H1 (cell line): ENCODE measurements around the gene ZNF610. TPM values are rescaled to one million over a fixed set of nuclear protein-coding genes. Genes with fewer than 3 reads are reported as not detected.

ENCODE experiments used
- CTCF ChIA-PET: fragments of 300-600 bp; sonication (Branson Sonifier 250); formaldehyde crosslinking; loops from one replicate; lab custom pipeline; 2021; ENCODE audit not compliant: partially characterized antibody; lab: Charles Lee
- POLR2A ChIA-PET: fragments of 300-600 bp; sonication (Branson Sonifier 250); formaldehyde crosslinking; loops from one replicate; lab custom pipeline; 2021; ENCODE audit warnings: inconsistent platforms; ENCODE audit not compliant: partially characterized antibody; lab: Charles Lee
- DNase-seq, 2 experiments: peaks; one replicate each; pipeline versions ENCODE4 v3.0.0 to v3.0.0-alpha.2; 2010 to 2022; ENCODE audit warnings: low spot score in 2 of 2, low read depth in 1 of 2, mixed read lengths in 1 of 2
- FAIRE-seq: peaks from 2 replicates; lab custom pipeline; 2011; peaks lifted over from hg19 to GRCh38; lab: Jason Lieb, UNC
- H2AFZ ChIP-seq: 2 replicates; pipeline ENCODE4 v1.8.1; 2012; ENCODE audit warnings: low read length, inconsistent platforms
- H2AK5ac ChIP-seq: 2 replicates; pipeline ENCODE4 v1.6.1; 2013; ENCODE audit warnings: low read depth, low read length
- H2BK120ac ChIP-seq: replicated peaks from 2 replicates; pipeline ENCODE3; 2013; ENCODE audit warnings: low read depth, low read length, inconsistent platforms
- H2BK12ac ChIP-seq: 2 replicates; pipeline ENCODE4 v1.6.1; 2013; ENCODE audit warnings: low read depth, low read length
- H2BK15ac ChIP-seq: 2 replicates; pipeline ENCODE4 v1.6.1; 2013; ENCODE audit warnings: low read length
- H2BK20ac ChIP-seq: 2 replicates; pipeline ENCODE4 v1.6.1; 2013; ENCODE audit warnings: low read length
- H2BK5ac ChIP-seq: 2 replicates; pipeline ENCODE4 v1.6.1; 2013; ENCODE audit warnings: low read depth, low read length
- H3K14ac ChIP-seq: 2 replicates; pipeline ENCODE4 v1.6.1; 2013; ENCODE audit warnings: inconsistent platforms; ENCODE audit not compliant: insufficient read length
- H3K18ac ChIP-seq: 2 replicates; pipeline ENCODE4 v1.6.1; 2013; ENCODE audit warnings: low read length; ENCODE audit errors: extremely low read depth
- H3K23ac ChIP-seq: 2 replicates; pipeline ENCODE4 v1.6.1; 2013; ENCODE audit warnings: inconsistent platforms; ENCODE audit not compliant: insufficient read length
- H3K23me2 ChIP-seq: 2 replicates; pipeline ENCODE4 v1.6.1; 2013; ENCODE audit warnings: low read depth, low read length
- H3K27ac ChIP-seq: 2 replicates; pipeline ENCODE4 v1.6.1; 2011; ENCODE audit warnings: low read depth, low read length, inconsistent platforms
- H3K27me3 ChIP-seq, 4 experiments: replicated peaks in 1 of 4; 1 replicate in 1 of 4; 2 replicates in 3 of 4; pipeline versions ENCODE4 v1.6.1 to v1.8.1; 2011 to 2013; ENCODE audit warnings: low read length in 3 of 4, mild to moderate bottlenecking in 3 of 4, inconsistent platforms in 2 of 4, mixed read lengths in 2 of 4, moderate library complexity in 1 of 4; ENCODE audit not compliant: control insufficient read depth in 3 of 4, insufficient read depth in 3 of 4; ENCODE audit errors: extremely low read depth in 1 of 4
- H3K36me3 ChIP-seq, 4 experiments: 2 replicates each; pipeline versions ENCODE4 v1.6.1 to v1.8.1; 2011 to 2013; ENCODE audit warnings: mild to moderate bottlenecking in 4 of 4, low read length in 3 of 4, moderate library complexity in 2 of 4, control low read depth in 1 of 4, inconsistent platforms in 1 of 4; ENCODE audit not compliant: insufficient read depth in 4 of 4, control insufficient read depth in 2 of 4
- H3K4ac ChIP-seq: replicated peaks from 2 replicates; pipeline ENCODE3; 2013; ENCODE audit warnings: low read length, low read depth, mixed read lengths, inconsistent platforms; ENCODE audit not compliant: insufficient read length
- H3K4me1 ChIP-seq, 4 experiments: replicated peaks in 1 of 4; 1 replicate in 1 of 4; 2 replicates in 3 of 4; pipeline versions ENCODE4 v1.6.1 to v1.8.1; 2011 to 2013; ENCODE audit warnings: low read length in 3 of 4, inconsistent platforms in 2 of 4, mixed read lengths in 1 of 4; ENCODE audit not compliant: insufficient read depth in 4 of 4, control insufficient read depth in 3 of 4
- H3K4me2 ChIP-seq, 2 experiments: 2 replicates each; pipeline versions ENCODE4 v1.6.1 to v1.8.1; 2011 to 2013; ENCODE audit warnings: low read depth in 2 of 2, low read length in 2 of 2, control low read depth in 1 of 2, inconsistent platforms in 1 of 2, mild to moderate bottlenecking in 1 of 2; ENCODE audit not compliant: insufficient read depth in 1 of 2
- H3K4me3 ChIP-seq, 4 experiments: fragments of 200-600, 300-600 bp in 1 of 4; sonication (generic), shearing (Covaris generic), sonication (Bioruptor Twin) in 1 of 4; 2 replicates each; pipeline versions ENCODE4 v1.5.1 to v1.8.1; 2011 to 2016; ENCODE audit warnings: low read length in 4 of 4, low read depth in 3 of 4, control low read depth in 2 of 4, inconsistent platforms in 2 of 4, mild to moderate bottlenecking in 2 of 4, mixed read lengths in 1 of 4, moderate library complexity in 1 of 4; ENCODE audit not compliant: insufficient read depth in 2 of 4; ENCODE audit errors: extremely low read depth in 1 of 4
- H3K56ac ChIP-seq: replicated peaks from 2 replicates; pipeline ENCODE3; 2013; ENCODE audit warnings: low read depth, mild to moderate bottlenecking, mixed read lengths, low read length, inconsistent platforms; ENCODE audit not compliant: insufficient read length
- H3K79me1 ChIP-seq: 2 replicates; pipeline ENCODE4 v1.6.1; 2013; ENCODE audit warnings: low read depth, low read length, control low read depth
- H3K79me2 ChIP-seq, 2 experiments: 2 replicates each; pipeline versions ENCODE4 v1.6.1 to v1.8.1; 2012 to 2013; ENCODE audit warnings: low read length in 2 of 2, mild to moderate bottlenecking in 2 of 2, inconsistent platforms in 1 of 2; ENCODE audit not compliant: insufficient read depth in 2 of 2, control insufficient read depth in 1 of 2
- H3K9ac ChIP-seq, 4 experiments: replicated peaks in 1 of 4; 1 replicate in 1 of 4; 2 replicates in 3 of 4; pipeline versions ENCODE4 v1.6.1 to v1.8.1; 2011 to 2013; ENCODE audit warnings: low read depth in 3 of 4, low read length in 3 of 4, control low read depth in 2 of 4, mild to moderate bottlenecking in 2 of 4, moderate library complexity in 2 of 4, inconsistent platforms in 1 of 4; ENCODE audit errors: extremely low read depth in 1 of 4
- H3K9me3 ChIP-seq, 2 experiments: 2 replicates each; pipeline versions ENCODE4 v1.6.1 to v1.8.1; 2012 to 2013; ENCODE audit warnings: mild to moderate bottlenecking in 2 of 2, moderate library complexity in 2 of 2, control low read depth in 1 of 2, inconsistent platforms in 1 of 2, low read depth in 1 of 2, low read length in 1 of 2, mixed read lengths in 1 of 2; ENCODE audit not compliant: insufficient read depth in 2 of 2
- H4K20me1 ChIP-seq, 2 experiments: replicated peaks in 1 of 2; 2 replicates each; pipeline versions ENCODE3 to v1.8.1; 2011 to 2013; ENCODE audit warnings: inconsistent platforms in 2 of 2, low read length in 2 of 2, mild to moderate bottlenecking in 1 of 2; ENCODE audit not compliant: insufficient read depth in 2 of 2, control insufficient read depth in 1 of 2
- H4K5ac ChIP-seq: 2 replicates; pipeline ENCODE4 v1.6.1; 2013; ENCODE audit warnings: low read length, low read depth, mixed read lengths, inconsistent platforms; ENCODE audit not compliant: insufficient read length
- H4K8ac ChIP-seq: 2 replicates; pipeline ENCODE4 v1.8.0; 2013; ENCODE audit warnings: mild to moderate bottlenecking, moderate library complexity, low read length, inconsistent platforms; ENCODE audit not compliant: insufficient read depth; ENCODE audit errors: extremely low read depth
- H4K91ac ChIP-seq: replicated peaks from 2 replicates; pipeline ENCODE3; 2013; ENCODE audit warnings: low read length, mixed read lengths, inconsistent platforms; ENCODE audit not compliant: insufficient read length
- ATF2 ChIP-seq: IDR thresholded peaks from 2 replicates; pipeline ENCODE4 v1.6.1; 2012; ENCODE audit warnings: low read length, inconsistent platforms
- CREB1 ChIP-seq: IDR thresholded peaks from 2 replicates; pipeline ENCODE4 v1.6.1; 2012; ENCODE audit warnings: inconsistent platforms
- FOSL1 ChIP-seq: IDR thresholded peaks from 2 replicates; pipeline ENCODE4 v1.6.1; 2011; ENCODE audit warnings: mild to moderate bottlenecking, low read depth, low read length, moderate library complexity; ENCODE audit not compliant: insufficient read depth
- JUN ChIP-seq: IDR thresholded peaks from 2 replicates; pipeline ENCODE4 v1.6.1; 2011; ENCODE audit warnings: low read depth, mild to moderate bottlenecking, improper control_type of control experiment, low read length
- KDM1A ChIP-seq: fragments of 200-600, 300-600 bp; sonication (generic); IDR thresholded peaks from 2 replicates; pipeline ENCODE4 v1.7.1; 2016; ENCODE audit warnings: mild to moderate bottlenecking, low read length, borderline replicate concordance
- NRF1 ChIP-seq: IDR thresholded peaks from 2 replicates; pipeline ENCODE4 v1.6.1; 2011; ENCODE audit warnings: mild to moderate bottlenecking, low read depth, low read length, improper control_type of control experiment
- RFX5 ChIP-seq: IDR thresholded peaks from 2 replicates; pipeline ENCODE4 v1.6.1; 2011; ENCODE audit warnings: low read depth, low read length, improper control_type of control experiment, borderline replicate concordance
- TEAD4 ChIP-seq: IDR thresholded peaks from 2 replicates; pipeline ENCODE4 v1.6.1; 2012; ENCODE audit warnings: low read depth, low read length, inconsistent platforms, mixed read lengths
- YY1 ChIP-seq: IDR thresholded peaks from 2 replicates; pipeline ENCODE4 v1.6.1; 2011; ENCODE audit warnings: low read depth, mild to moderate bottlenecking, low read length
- ZNF274 ChIP-seq: IDR thresholded peaks from 2 replicates; pipeline ENCODE4 v1.7.0; 2012; ENCODE audit warnings: low read length, borderline replicate concordance; ENCODE audit errors: extremely low read depth
- whole genome bisulfite sequencing, 2 experiments: shearing (Covaris generic) in 1 of 2; methylation state at CpG; one replicate each; pipeline versions ENCODE4 v1.1.6 to v1.1.7; 2013 to 2015; ENCODE audit warnings: low lambda C conversion rate in 2 of 2, mixed read lengths in 2 of 2, inconsistent platforms in 1 of 2, low coverage in 1 of 2, missing lambda C conversion rate in 1 of 2; ENCODE audit not compliant: insufficient replicate concordance in 2 of 2, insufficient coverage in 1 of 2, insufficient read length in 1 of 2; ENCODE audit errors: extremely low coverage in 1 of 2, missing lambda C conversion rate in 1 of 2; 5-methylcytosine and 5-hydroxymethylcytosine counted together
- polyA plus RNA-seq, 7 experiments: library from polyadenylated mRNA; depleted of rRNA in 3 of 7; stranded (reverse) in 5 of 7; unstranded in 2 of 7; fragments of >200 nt in 5 of 7; fragments of 200-250 nt in 2 of 7; gene quantifications; 1 replicate in 5 of 7; 2 replicates in 1 of 7; 4 replicates in 1 of 7; pipeline versions ENCODE4 v1.2.1 to v1.2.3, GENCODE V29; 2011 to 2013; ENCODE audit warnings: missing spikeins in 2 of 7, mixed read lengths in 2 of 7
- total RNA-seq: library from RNA; stranded (reverse); fragmentation: NEBNext Ultra II Directional; extraction: Animal tissue kit (Norgen Biotek cat#: 25700); gene quantifications from 2 replicates; pipeline ENCODE4 v1.2.1, GENCODE V29; 2021

Gene ZNF610
- total and polyA plus RNA-seq, 2 of the 8 experiments (the other 6 are each of a cell fraction or from before 2014, with no cell fraction given) = 2.4 to 5.4 TPM

DNA sequence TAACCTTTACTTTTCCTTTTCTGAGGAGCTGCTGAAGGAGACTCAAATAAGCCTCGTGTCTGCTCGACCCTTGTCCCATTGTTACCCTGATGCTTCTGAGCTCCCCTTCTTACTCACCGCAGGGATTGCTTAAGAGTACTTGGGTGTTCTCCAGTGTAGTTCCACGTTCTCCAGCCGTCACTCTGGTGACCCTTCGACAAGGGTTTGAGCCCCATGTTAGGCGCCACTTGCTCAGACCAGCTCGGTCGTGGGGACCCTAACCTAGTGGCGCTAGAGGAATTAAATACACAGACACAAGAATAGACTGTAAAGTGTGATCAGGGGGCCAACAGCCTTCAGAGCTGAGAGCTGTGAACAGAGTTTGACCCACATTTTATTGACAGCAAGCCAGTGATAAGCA is 28.8 kb upstream of the ZNF610 start:
- Histone ChIP-seq H3K18ac (no peak overlapping the region), H2BK15ac (no peak overlapping the region), H3K4me2 (no peak overlapping the region), H4K5ac (no peak overlapping the region), H3K27me3 (no peaks in the 10 kb centered on the region), H3K9me3 (peaks cover 48 to 60% of the 10 kb centered on the region in 2 experiments), H2BK12ac (no peak overlapping the region), H3K23ac (no peak overlapping the region), H3K4me1 (no peaks in the 10 kb centered on the region), H4K8ac (no peak overlapping the region), H3K36me3 (peaks cover 4 to 88% (median 47%) of the 10 kb centered on the region in 4 experiments; a peak in 6 of 8 replicates), H3K27ac (no peak overlapping the region), H3K4ac (no peak overlapping the region), H3K56ac (no peak overlapping the region), H4K20me1 (no peaks in the 10 kb centered on the region), H3K4me3 (no peak overlapping the region), H4K91ac (no peak overlapping the region), H3K9ac (no peak overlapping the region), H2AFZ (no peak overlapping the region), H3K79me1 (no peaks in the 10 kb centered on the region), H3K23me2 (no peaks in the 10 kb centered on the region), H2BK20ac (no peak overlapping the region), H2BK120ac (no peak overlapping the region), H2AK5ac (no peak overlapping the region), H2BK5ac (no peak overlapping the region), H3K79me2 (no peaks in the 10 kb centered on the region), H3K14ac (no peak overlapping the region)
- ChIA-PET POLR2A (interaction anchor here (1.0 kb wide), 1 partner anchor 42 kb away, joined by 3 read pairs; no protein-coding TSS in a partner anchor), CTCF (interaction anchor here (0.9 to 1.8 kb wide), 3 partner anchors 26 to 59 kb away, joined by 3 to 6 read pairs (median 3); no protein-coding TSS in a partner anchor)
- 97% methylated on average over 10 of the region's 10 CpGs; no CpG with 5 or more reads in 1 of the 2 experiments for WGBS, 2 experiments
- FAIRE-seq (no peak), DNase-seq (peak in 1 of 2 experiments; percentile 53)
- TF ChIP-seq KDM1A = no peak
- TF ChIP-seq ATF2 = no peak
- no peak for TF ChIP-seq JUN
- TF ChIP-seq TEAD4 = no peak
- no peak for TF ChIP-seq NRF1
- no peak for TF ChIP-seq RFX5
- TF ChIP-seq ZNF274 = no peak
- no peak for TF ChIP-seq CREB1
- no peak for TF ChIP-seq FOSL1
- TF ChIP-seq YY1 = no peak
